ENCODE measurements around the gene REL.

- no peak for TF ChIP-seq CTCF (IDR thresholded peaks at IDR 0.05)
- TF ChIP-seq REST (IDR thresholded peaks at IDR 0.05; ENCODE audit: insufficient read depth in 1 of 2, low read depth in 2 of 2, low read length in 1 of 2): no peak
These were observed 26.0 kb downstream of the REL start for GRCh38 chr2:60907329-60907728.
